GM04504 (cell line): ENCODE results near the gene ZPBP2.

ENCODE experiments used
- DNase-seq: peaks from one replicate; pipeline ENCODE4 v3.0.0-alpha.2; 2012; ENCODE audit warnings: low read depth

The ZPBP2 gene

GRCh38 chr17:39913989-39914388 is 46.0 kb downstream of the ZPBP2 start:
- no peak for DNase-seq

GRCh38 chr17:39915559-39915958 is 47.6 kb downstream of the ZPBP2 start:
- no peak for DNase-seq

GRCh38 chr17:39916918-39917317 is 48.9 kb downstream of the ZPBP2 start:
- no peak for DNase-seq

DNA sequence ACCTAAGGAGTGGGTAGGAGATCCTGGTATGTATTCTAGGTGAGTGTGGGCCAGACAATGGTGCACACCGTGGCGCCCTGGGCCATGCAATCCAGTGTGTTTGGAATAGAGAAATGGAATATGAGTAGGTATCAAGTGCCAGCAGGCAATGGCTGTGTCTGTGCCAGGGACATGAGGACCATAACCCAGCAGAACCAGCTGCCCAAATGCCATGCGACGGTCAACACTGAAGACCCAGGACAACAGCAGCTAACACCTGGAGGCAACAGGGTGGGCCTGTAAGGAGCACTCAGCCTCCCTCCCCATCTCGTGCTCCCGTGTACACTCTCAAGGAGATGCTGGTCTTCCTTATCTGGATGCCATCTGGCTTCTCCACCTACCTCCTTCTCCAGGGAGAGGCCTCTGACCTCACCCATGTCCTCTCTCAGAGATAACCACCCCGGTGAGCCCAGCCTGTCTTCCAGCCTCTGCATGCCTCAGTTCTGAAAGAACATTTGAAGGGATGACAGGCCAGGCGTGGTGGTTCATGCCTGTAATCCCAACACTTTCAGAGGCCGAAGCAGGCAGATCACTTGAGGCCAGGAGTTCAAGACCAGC is 51.2 kb downstream of the ZPBP2 start:
- DNase-seq: no peak

DNA sequence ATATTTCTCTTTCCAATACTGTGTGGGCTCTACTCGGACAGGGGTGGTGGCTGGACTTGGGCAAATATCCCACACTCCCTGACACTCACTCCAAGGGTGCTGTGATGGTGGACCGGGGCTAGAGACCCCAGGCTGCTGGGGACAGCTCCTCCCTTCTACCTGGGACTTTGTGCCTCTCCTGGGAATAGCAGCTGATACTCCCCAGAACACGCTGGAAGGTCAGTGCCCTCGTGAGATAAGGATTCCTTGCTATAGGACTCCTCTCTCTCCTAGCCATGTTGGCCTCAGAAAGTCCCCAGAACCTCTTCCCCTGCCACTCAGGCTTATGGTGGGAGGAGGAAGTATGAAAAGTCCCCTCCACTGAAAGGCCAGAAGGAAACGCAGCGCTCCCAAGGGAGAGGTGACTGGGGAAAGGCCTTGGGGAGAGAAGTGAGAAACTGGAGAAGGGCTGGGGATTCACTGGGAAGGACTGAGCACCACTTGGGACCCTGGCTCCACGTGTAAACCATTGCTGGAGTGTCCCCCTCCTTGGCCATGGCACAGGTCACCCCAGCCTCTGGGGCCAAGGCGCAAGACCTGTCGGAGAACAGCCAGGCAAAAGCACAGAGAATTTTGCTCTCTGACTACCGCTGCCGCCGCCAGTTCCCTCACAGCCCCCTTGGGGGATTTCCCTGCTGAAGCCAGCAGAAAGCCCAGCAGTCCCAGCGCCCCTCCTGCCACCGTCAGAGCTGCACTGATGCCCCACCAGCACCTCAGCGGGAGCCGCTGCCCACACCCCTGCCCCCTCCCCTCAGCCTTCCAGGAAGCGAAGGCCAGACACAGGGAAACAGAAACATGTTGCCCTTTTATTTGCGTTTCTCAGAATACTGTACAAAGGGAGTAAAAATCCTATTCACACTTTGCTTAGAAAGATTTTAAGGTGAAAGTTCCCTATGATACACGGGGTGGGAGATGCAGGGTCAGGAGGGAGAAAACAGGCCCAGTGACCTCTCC is 52.5 kb downstream of the ZPBP2 start:
- no peak for DNase-seq

DNA sequence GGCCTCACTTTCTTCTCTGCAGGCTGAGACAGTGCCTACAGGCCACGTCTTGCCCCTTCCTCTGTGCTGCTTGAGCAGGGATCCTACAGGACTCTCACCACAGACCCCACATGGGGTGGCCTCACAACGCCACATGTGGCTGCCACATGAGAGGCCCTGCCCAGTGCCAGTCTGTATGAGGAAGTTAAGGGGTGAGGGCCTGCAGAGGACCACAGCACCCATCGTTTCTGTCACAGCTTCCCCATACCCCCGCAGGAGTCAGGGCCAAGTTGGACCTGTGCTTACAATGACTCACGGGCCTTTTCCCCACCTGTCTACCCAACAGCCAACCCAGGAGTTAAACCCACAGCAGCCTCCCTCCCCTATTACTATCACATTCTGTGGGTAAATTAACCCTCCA is 53.3 kb downstream of the ZPBP2 start:
- no peak for DNase-seq

- DNase-seq: no peak
Measured at GRCh38 chr17:39922006-39922405, 54.0 kb downstream of the ZPBP2 start.

DNA sequence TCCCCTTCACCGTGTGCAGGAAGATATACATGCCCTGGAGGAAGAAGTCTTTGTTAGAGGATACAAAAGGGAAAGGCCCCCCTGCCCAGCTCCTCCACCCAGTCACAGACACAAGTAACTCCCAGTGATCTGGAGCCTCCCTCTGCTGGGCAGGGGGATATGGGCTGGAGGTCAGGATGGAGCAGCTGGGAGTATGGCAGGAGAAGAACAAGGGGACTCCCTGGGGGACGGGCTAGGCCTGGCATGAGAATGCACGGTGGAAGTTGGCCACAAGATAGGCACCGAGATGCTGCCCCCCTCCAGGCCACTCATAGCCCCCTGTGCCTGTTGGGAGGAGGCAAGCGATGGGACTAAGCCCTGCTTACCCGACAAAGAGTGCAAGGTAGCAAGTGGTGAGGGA is 55.2 kb downstream of the ZPBP2 start:
- no peak for DNase-seq

DNA sequence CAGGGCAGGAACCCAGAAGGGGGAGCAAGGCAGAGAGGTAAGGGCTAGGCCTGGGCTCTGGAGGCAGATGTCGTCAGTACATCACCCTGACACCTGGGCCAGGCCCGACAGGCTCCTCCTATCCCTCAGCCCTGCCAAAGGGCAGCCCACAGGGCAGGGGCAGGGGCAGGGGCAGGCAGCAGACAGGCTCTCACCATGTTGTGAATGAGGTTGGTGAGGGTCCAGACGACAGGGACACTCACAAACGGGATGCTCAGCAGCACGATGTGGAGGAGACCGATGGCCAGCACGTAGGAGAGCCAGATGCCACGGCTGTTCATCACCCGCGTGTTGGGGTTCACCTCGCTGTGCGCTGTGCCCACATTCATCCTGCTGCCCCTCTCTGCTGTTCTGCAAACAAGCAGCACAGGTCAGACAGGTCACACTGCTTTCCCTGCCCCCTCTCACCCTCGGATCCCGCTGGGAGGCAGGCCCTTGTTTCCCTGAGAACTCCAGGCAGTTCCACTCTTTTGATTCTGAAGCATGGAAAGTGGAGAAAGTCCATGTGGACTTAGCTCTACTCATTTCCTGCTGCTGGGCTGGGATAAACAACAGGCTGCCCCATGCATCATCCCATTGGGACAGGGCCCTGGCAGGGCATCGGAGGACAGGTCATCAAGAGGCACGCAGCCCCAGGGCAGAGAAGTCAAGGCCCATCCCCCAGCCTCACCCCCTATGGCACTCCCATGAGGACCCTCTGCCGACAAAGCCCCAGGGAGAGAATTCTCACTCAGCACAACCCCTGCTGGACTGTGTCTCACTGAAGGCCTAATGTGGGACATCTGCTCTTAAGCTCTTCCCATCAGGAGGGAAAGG is 56.1 kb downstream of the ZPBP2 start:
- no peak for DNase-seq

- no peak for DNase-seq
Measured at GRCh38 chr17:39924691-39925055, 56.7 kb downstream of the ZPBP2 start.

- no peak for DNase-seq
Measured at GRCh38 chr17:39925282-39926134, 57.5 kb downstream of the ZPBP2 start.

GRCh38 chr17:39926135-39926587 is 58.2 kb downstream of the ZPBP2 start:
- DNase-seq: no peak

DNA sequence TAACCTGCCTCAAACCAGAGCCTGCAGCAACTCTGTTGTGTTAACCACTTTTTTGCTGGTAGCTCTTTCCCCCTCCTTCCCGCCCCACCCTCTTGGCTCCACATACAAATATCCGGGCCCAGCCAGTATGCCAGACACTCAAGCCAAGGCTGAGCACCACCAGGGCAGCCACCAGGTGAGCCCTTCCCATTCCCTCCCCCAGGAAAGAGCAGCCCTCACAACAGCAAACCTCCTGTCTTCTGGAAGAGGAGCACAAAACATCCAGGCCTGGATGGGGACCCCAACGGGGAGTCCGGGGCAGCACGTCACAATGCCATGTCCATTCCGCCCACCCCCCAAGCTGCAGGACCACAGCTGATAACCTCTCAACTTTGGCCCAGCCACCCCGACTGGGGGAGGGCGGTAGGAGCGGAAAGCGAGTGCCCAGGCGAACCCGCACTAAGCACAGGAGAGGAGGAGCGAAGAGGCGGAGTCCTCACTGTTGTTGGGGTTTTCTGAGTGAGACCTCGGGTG is 58.6 kb downstream of the ZPBP2 start:
- DNase-seq: no peak
